Stimulated activated CD4-positive, alpha-beta T cell treated with anti-CD3 and anti-CD28 coated beads, Interleukin-15, amount 100 ng/mL, for 1 hour (primary cell): ENCODE results near the gene OPRM1.
"Not testable (repeated sequence)": the region's sequence is repeated elsewhere in the genome, so short reads cannot be mapped to it uniquely, and the experiment has no call there.

Experiments
- DNase-seq, 2 donors: peaks; one replicate each; pipeline ENCODE4 v3.0.0-alpha.2; 2020; ENCODE audit warnings: low read depth in 1 of 2, low spot score in 1 of 2

Gene OPRM1

DNA sequence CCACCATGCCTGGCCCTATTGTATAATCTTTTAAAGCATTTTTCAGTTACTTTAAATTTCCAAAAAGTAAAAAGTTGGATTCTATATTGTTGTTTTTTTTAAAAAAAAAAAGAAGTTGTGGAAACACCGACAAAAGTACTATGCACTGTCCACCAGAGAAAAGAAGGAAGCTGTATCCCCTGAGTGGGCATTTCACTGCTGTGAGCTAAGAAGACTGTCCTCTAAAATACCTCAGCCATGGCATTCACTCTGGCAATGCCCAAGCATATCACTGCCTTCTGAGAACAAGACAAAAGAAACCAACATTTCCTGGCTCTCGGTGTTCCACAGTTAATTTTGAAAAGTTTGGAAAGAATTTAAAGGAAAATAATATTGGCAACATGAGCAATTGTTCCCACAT, 199.8 kb downstream of the OPRM1 start:
- DNase-seq = no peak

DNA sequence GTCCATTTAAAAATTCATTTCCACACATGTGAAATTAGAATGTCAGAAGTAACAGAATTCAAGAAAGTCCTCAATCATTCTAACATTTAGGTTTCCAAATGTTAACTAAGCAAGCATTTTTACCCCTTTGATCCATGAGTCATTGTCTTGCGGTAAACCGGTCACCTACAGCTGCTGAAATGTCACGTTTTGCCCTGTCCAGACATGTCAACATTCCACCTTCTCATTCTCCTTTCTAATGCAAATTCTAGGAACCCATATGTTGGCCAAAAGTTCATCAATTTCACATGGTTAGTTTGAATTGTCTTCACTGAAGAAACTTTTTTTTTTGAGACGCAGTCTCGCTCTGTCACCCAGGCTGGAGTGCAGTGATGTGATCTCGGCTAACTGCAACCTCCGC, 200.4 kb downstream of the OPRM1 start:
- DNase-seq = no peak

DNA sequence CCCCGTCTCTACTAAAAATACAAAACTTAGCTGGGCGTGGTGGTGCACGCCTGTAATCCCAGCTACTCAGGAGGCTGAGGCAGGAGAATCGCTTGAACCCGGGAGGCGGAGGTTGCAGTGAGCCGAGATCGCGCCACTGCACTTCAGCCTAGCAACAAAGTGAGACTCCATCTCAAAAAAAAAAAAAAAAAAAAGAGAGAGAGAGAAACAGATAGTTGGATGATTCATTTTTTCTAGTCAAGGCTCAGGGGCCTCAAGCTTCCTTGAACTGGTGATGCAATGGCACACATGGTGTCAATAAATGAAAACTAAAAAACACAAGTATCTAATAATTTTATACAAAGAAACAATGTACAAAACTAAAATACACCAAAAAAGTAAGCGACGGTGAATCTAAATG, 202.0 kb downstream of the OPRM1 start:
- DNase-seq = not testable (repeated sequence)

DNA sequence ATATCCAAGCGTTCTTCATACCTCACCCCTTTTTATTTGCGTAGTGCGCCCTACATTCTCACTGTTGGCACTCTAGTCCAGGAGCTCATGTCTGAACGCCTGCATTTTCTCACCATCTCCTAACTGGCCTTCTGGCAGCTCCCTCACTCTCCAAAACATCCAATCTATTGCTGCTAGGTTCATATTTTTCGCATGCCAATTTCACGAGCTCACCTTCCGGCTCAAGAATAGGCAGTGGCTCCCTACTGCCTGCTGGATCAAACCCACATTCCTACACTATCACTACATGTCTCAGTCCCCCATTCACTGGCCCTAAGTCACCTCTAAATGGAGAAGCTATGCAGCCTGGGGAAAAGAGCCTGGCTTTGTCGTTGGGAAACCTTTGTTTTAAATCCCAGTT, 202.5 kb downstream of the OPRM1 start:
- DNase-seq = no peak

DNA sequence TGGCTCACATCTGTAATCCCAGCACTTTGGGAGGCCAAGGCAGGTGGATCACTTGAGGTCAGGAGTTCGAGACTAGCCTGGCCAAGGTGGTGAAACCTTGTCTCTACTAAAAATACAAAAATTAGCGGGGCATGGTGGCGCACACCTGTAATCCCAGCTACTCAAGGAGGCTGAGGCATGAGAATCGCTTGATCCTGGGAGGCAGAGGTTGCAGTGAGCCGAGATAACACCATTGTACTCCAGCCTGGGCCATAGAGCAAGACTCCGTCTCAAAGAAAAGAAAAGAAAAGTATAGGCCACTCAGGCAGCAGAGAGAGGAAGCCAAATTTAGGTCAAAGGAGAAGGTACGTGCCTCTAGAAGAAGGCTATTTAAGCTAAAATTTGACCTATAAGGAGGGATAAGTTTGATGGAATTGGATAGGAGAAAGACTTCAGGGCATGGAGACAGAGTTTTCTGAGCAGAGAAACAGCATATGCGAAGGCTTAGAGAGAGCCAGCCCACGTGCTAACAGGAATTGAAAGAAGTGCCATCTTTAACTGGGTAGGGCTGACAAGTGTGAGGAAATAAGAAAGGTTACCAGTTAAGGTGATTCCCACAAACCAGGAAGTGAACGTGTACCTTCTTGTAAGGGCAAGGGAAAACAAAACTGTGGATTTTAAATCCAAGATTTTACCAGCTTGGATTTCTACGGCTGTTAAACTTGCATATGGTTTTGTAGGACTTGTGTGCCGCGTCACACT, 203.7 kb downstream of the OPRM1 start:
- DNase-seq = no peak

DNA sequence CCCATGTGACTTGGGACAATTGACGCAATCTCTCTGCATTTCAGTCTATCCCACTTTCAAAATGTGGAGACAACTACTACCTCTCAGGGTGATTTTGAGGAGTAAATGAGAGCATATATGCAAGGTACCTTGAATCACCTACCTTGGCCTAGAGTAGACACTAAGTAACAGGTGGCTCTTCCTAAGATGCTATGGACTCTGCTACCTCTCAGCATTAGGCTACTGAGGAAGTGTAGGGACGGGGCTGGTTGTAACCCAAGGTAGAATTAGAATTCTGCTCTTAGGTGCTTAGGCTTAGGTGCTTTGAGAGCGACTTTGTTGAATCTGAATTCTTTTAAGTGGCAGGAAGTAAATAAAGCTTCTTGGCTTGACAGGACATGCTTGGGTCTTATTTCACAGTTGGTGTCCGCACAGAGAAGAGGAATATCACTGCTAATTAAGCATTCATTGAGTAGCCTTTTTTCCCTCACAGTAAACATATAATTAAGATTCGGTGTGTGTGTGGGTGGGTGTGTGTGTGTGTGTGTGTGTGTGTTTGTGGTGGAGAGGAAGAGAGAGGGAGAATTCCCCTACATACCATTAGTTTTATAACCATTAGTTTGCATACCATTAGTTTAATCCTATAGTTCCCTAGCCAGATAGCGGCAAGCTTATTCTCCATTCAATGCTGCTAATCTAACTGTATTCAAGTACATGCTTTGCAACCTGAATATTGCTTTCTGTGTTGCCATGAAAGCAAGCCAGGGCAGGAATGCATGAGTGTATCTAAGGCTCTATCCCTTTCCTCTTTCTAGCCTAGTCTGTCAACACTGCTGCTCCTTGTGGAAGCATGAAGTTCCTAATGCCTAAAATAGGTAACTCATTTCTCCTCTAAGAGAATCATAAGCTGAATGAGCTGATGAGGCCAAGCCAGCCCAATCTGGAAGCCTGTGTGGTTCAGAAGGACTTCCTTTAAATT, 205.0 kb downstream of the OPRM1 start:
- DNase-seq = no peak

DNA sequence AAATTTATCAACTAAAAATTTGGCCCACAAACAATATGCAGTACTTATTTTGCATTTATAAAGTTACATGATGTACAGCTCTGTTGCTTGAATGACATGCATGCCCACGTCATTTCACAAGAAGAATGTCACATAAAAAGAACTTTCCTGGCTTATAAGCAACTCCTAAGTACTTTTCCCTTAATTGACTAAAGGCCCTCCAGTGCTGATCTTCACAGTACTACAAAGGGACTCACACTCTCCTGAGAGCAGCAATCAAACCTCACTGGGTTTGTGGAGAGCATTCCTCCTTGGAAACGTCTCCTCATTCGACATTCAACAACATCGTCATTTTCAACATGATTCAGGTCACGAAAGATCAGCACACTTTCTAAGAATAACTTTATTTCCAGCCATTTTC, 206.5 kb downstream of the OPRM1 start:
- DNase-seq = no peak

DNA sequence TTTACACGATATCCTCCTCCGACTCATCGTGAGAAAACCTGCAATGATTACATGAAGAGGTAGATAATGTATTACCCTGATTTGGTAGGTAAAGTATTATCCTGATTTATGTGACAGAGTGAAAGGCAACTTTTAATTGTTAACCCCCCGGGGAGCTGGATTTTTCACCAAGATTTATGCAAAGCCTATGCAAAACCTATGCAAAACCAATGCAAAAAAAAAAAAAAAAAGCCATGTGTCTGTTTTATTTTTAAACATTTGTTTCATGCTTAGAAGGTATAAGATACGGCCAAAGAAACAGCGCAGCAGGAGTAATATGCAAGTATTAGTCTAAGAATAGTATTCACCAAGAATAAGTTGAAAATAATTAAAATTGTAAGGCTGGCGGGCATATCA, 207.7 kb downstream of the OPRM1 start:
- DNase-seq = no peak

DNA sequence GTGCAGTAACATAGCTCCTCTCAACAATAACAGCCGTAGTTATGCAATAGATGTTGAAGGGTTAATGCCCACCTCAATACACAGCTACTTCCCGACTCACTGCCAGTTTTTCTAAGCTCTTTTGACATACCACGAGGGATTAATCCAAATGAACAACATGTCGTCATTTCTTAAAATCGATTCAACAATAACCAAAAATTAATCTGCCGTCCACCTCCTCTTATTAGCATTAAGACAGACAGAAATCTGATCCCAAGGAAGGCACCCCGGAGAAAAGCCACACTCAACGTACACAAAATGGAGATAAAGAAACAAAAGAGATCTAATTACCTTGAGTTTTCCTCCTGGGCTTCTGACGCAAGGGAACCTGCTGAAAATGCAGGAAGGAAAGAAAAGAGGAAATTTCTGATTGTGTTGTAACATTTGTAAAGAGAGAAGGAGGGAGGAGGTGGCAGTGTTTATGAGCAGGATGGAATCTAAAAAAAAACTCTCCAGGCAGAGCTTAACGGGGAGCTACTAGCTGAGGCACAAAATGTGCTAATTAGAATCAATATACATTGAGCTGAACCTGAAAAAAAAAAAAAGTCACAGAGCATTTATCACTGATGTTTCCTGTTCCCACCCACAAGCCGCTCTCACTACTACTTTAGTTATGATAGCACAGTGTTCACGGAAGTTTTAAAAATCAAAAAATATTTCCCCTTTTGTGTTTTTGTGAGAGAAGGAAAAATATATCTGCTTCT, 208.2 kb downstream of the OPRM1 start:
- DNase-seq = no peak

DNA sequence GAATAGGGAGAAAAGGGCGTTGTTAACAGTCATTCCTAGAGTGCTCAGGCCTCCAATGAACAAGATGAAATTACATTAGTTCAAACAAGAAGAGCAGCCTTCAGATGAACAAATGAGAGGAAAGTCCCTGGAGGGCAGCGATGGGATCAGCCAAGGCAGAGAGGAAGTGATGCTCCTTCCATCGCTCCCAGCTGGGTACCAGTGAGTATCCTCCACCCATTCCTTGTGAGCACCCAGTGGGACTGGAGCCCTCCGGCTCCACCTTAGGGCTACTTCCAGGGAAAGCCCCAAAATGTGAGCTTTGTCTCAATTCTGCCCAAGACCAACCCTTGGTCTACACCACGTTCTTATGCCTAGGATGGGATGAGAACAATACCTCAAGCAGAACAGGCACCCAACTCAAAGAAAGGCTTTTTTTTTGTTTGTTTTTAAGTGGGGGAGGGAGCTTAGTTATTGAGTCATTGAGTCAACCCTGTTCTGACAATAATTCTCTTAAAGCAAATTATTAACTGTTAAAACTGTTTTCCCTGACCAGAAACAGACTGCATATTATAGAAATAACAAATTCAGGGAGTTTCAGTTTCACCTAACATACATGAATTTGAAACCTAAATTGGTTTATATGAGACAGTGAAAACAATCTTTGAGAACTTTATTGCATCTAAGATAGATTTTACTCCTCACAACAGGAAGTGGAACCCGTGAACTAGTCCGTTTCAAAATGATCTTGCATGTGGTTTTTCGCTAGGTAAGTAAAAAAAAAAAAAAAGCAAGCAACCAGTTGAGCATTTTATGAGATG, 210.7 kb downstream of the OPRM1 start:
- DNase-seq = no peak

DNA sequence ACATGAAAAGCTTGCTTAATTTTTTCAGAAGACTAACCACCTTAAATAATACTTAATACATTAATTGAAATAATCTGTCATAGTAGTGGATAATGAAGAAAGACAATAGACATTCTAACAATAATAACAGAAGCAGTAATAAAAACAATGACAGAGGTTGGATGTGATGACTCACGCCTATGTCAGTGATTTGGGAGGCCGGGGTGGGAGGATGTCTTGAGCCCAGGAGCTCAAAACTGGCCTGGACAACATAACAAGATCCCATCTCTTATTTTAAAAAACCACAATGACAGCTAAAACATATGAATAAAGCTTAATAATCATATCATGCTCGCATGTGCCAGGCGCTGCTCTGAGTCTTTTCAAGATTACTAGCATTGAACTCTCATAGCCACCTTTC, 212.1 kb downstream of the OPRM1 start:
- DNase-seq = no peak

DNA sequence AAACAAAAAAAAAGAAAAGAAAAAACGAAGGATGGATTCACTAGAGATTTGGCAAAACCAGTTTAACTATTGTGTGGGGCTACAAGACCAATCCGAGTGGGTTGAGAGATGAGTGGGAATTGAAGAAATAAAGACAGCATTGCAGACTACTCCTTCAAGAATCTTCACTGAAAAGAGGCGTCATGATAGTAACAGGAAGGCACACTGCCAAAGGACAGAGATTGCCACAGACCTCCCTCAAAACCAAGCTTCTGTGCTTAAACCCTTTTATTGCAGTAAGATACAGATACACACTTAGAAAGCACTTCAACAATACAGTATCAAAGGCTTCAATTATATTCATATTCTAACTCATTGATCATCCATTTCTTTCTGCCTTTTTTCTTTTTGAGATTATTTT, 213.6 kb downstream of the OPRM1 start:
- DNase-seq = no peak

DNA sequence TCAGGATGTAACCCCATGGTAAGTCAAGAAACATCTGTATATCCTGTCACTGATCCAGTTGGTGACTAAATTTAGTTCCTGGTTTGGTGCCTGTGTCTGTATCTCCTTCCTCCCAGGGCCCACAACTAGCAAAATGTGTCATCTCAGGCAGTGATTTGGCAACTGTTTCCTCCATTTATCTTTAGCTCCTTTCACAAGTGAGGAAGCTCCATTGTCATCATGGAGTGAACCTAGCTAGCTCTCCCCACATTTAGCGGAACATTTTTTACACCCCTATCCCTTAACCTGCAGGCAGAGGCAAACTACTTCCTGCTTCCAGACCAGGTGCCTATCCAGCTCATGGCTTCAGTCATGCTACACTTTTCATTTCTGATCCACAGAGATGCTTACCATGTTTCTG, 218.0 kb downstream of the OPRM1 start:
- no peak for DNase-seq

DNA sequence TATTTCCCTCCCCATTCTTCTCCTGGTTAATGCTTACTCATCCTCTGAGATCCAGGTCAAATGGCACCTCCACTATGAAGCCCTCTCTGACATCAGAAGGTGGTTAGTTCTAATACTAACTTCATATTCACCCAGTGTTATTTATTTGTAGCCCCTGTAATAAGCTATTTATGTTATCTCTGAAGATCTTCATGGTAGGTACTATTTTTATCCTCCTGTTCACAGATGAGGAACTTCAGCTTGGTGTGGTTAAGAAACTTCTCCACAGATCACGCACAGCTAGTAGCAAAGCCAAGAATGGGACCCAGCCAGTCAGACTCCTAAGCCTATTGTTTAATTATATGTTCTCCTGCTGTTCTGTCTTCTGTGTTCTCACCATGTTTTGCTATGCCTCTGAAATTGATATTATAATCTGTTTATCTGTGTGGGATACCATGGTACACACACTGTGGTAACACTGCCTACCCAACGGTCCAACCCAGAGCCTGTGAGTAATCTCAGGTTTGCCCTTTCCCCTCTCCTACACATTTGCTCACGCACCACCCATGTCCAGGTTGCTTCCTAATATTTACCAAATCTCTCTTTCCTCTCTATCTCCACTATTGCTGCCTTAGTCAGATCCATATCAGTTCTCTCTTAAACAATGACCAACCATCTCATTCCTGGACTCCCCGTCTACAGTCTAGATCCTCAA, 219.2 kb downstream of the OPRM1 start:
- DNase-seq = no peak

DNA sequence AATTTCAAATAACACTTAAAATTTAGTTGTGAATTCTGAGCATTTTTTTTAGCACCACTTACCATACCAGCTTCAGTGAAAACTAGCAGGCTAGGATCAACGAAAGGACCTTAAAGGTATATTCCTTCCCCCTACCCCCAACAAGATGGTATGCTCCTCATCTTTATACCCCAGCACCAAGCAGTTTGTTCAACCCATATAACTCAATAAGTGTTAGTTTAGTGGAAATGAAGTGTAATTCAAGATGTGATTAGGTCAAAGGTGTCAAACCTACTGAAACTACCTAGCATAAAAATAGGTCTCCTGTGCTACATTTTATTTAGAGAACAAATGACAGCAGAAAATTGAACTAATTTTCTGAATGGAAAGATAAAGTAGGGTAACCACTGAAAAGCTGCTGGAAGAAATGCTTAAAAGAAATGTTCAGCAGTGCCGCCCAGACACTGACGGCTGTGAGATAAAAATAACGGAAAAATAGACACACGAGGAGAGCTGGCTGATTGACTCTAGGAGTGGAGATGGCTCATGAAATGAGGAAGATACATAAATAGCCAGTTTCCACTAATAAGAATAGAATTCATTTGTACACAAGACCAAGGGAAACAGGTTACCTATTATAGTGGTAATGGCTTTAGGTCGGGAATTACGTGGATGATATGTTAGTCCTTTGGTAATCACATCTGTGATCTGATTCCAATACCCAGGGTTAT, 222.8 kb downstream of the OPRM1 start:
- DNase-seq = no peak

DNA sequence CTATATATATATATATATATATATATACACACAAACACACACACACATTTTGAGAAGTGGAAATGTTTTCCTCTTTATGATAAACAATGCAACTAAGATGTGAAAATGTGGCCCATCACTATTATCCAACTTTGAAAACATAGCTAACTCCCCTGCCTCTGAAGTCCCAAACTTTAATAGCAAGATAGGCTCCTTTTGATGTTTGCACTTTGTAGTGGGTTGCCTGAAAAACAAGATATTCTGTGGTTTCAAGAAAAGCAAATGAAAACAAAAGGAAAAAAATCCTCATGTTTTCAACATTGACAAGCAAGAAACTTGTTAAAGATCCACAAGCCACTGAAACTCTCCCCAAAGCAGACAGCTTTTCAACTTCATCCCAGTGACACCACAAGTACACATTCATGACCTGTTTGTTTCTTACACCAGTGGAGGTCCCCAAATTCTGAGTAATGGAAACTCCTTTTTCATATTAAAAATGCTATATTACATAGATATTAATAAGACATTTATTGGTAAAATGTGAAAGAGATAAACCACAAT, 227.6 kb downstream of the OPRM1 start:
- no peak for DNase-seq

DNA sequence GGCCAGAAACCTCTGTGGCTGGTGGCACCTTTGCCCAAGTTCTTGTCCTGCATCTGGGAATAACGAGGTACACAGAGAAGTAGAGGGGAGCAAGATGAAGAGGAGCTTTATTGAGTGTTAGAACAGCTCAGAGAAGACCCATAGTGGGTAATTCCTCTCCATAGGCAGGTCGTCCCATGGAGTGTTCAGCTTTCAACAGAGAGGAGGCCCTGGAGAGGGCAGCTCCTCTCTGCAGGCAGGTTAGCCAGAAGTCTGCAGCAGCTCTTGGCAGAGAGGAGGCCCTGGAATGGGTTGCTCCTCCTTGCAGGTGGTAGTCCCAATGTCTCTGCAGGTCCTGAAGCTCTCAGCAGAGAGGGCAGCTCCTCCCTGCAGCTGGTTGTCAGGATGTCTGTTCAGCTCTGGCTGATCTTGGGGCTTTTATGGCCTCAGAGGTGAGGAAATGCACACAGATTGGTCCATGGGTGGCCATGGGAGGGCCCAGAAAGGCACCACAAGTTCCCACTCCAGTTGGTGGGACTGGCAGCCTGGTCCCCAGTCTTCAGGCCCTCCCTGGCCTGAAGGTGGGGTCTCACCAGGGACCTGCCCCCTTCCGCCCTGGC, 228.6 kb downstream of the OPRM1 start:
- DNase-seq = no peak

DNA sequence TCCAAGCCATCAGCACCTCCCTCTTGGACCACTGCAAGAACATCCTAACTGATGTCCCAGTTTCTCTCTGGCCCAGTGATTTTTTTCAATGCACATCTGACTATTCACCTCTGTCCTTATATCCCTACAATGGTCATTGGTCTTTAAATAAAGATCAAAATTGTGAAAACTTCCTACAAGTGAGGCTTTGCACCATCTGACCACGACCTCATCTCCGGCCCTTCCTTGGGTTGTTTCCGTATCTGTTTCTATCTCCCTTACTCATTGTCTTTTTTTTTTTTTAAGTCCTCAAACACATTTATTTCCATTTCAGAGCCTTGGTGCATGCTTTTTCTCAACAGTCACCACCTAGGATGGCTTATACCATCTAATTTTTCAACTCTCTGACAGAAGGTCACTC, 229.4 kb downstream of the OPRM1 start:
- DNase-seq = no peak

DNA sequence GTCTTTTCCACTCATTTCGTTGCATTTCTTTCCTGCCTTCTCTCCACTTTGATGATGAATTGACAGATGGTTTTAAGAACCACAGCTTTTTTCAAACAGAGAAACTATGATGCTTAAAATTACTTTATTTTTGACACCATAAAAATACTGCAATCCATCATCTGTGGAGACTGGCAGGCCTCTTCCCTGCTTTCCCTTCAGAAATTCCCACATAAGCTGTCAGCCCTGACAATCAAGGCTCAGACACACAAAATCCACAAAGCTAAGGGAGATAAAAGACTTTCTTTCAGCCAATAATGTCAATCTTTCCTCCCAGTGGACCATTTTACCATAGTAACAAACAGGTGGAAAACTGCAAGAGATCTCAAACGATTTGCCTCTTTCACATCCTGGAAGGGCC, 235.1 kb downstream of the OPRM1 start:
- no peak for DNase-seq
